HG03066 (cell line): Measurements from ENCODE around the gene SHISA9.

Experiments used
- ATAC-seq: cut with Tn5 transposase; IDR thresholded peaks from one replicate; pipeline ENCODE4 v1.9.1; 2021; ENCODE audit warnings: low read depth; ENCODE audit not compliant: unreplicated experiment

The SHISA9 gene

DNA sequence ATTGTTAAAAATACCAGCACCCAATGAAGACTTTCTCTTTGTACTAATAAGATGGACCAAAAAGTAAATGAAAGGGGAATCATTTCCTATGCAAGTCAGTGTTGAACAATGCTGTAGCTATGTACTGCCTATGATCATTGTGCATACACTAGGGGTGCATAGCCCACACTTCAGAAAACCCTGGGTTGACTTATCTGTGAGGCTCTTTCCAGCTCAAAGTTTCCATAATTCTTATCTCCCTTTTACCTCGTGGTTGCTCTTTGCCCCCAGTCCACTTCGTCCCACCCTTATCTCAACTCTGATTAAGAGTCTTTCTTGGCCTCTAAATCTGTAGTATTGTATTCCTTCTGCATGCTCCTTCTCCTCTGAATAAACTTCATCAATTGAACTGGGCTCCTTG, 336.8 kb downstream of the SHISA9 start:
- no peak for ATAC-seq

GRCh38 chr16:13242201-13242600, 340.8 kb downstream of the SHISA9 start:
- no peak for ATAC-seq

DNA sequence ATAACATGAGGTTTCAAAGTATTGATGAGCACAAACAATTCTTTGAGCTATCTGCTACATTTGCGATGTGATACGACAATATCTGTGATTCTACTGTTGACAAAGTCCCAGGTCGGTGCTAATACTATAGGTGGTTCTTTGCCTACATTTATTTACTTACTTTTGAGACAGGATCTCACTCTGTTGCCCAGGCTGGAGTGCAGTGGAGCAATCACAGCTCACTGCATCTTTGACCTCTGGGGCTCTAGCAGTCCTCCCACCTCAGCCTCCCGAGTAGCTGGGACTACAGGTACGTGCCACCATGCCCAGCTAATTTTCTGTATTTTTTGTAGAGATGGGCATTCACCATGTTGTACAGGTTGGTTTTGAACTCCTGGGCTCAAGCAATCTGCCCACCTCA, 343.4 kb downstream of the SHISA9 start:
- no peak for ATAC-seq

GRCh38 chr16:13245713-13246377, 344.4 kb downstream of the SHISA9 start:
- no peak for ATAC-seq

- no peak for ATAC-seq
Measured at GRCh38 chr16:13254998-13255614, 353.7 kb downstream of the SHISA9 start.

- ATAC-seq: no peak
Measured at GRCh38 chr16:13262270-13263090, 361.1 kb downstream of the SHISA9 start.

DNA sequence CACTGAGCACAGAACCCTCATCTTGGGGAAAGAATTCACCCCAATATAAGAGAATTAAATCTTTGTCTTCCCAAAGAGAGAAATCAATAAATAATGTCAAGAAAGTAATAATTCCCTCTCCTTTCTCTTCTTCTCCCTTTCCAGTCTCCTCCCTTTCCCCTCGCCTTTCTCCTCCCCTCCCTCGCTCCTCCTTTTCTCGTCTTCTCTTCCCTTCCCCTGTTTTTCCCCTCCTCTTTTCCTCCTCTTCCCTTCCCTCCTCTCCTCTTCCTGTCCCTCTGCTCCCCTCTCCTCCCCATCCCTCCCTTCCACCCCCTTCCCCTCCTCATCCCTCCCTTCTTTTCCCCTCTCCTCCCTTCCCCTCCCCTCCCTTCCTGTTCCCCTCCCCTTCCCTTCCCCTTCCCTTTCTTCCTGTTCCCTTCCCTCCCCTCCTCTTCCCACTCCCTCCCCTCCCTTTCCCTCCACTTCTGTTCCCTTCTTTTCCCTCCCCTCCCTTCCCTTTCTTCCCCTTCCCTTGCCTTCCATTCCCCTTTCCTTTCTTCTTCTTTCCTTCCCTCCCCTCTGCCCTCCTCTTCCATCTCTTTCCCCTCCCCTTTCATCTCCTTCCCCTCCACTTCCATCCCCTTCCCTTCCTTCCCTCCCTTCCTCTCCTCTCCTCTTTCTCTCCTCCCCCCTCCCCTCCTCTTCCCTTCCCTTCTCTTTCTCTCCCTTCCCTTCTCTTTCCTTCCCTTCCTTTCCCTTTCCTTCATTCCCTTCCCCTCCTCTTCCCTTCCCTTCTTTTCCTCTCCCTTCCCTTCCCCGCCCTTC, 363.6 kb downstream of the SHISA9 start:
- no peak for ATAC-seq

DNA sequence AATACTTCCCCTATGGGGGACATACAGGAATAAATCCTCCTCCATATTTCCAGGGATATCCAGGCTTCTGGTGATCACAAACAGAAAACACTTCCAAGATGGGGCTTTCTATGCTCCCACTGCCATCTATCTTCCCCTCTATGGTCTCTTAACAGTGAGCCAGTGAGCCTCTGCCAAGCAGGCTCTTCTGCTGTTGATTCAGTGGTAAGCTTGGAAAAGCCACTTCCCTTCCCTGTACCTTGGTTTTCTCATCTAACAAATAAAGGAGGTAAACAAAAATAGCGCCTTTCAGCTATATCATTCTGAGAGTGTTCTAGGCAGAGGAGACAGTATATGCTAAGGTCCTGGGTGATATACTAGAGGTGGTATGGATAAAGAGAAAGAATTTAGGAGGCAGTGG, 368.0 kb downstream of the SHISA9 start:
- ATAC-seq: no peak

DNA sequence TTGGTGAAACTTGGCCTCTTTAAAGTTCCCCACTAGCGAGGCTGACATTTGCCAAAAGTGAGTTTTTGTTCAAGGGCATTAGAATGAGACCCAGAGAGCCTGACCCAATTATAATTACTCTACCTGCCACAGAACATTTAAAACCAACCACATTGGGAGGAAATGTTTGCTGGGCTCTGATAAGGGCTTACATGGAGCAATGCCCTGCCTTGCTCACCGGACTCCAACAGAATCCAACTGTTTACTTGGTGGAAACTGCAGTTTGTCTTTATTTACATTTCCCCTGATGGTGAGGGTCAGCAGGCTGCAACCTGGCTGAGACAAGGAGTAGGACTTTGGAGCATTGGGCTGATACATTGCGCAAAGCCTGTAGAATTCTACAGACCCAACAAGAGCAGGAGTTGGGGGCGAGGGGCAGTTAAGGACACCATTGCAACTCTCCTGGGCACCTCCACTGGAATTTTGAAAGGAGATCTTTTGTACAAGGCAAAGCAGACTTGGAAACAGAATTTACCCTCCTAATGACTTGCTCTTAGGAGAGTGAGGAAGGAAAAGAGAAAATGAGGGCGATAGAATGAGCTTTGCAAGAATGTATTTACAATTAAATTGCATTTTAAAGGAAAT, 368.6 kb downstream of the SHISA9 start:
- no peak for ATAC-seq

DNA sequence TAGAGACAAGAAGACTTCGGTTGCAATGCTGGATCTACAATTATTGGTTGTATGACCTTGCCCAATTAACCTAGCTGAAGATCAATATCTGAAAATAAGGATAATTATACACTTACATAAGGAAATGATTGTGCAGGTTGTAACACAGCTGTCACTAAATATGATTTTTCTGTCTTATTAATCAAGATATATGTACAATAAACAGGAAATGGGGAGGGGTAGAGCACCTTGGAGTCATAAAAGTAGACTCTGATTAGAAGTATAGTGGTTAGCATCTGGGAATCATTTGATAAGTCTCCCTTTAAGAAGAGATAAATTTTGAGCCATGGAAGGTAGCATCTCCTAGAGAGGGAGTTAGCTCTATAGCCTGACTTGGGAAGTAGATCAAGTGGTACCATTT, 369.2 kb downstream of the SHISA9 start:
- ATAC-seq: no peak

DNA sequence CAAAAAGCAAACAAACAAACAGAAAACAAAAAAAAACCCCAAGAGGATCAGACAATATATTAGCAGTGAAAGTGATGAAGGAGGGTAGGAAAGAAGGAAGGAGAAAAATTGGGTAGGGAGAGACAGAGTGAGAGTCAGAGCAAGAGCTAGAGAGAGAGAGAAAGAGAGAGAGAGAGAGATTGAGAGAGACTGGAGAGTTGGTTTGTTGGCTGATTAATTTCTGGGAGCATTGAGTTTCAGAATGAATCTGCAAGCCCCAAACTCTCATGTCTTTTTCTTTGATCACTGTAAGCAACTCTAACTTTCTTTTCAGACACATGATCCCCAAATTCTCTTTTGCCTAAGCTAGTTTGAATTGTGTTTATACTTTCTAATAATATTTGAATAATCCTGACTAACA, 388.1 kb downstream of the SHISA9 start:
- ATAC-seq: no peak
